Measurements from ENCODE around the gene NRP1.

Gene NRP1

GRCh38 chr10:33365301-33365700, 30.8 kb upstream of the NRP1 start:
- H3K4me3 Mint-ChIP-seq, result peak overlapping the region; percentile 41
- H3K4me1 Mint-ChIP-seq (ENCODE audit: low read depth), result peaks cover 43% of the 10 kb centered on the region

GRCh38 chr10:33363106-33363505, 28.6 kb upstream of the NRP1 start:
- peaks cover 36% of the 10 kb centered on the region for H3K4me1 Mint-ChIP-seq (ENCODE audit: low read depth)
- intact Hi-C loops (cut with micrococcal nuclease), result no loop called here
- H3K27ac Mint-ChIP-seq, result no peak overlapping the region
- H3K9me3 Mint-ChIP-seq, result peaks cover 59% of the 10 kb centered on the region
- no peak overlapping the region for H3K4me3 Mint-ChIP-seq
- H3K36me3 Mint-ChIP-seq (ENCODE audit: low read depth), result peaks cover 6% of the 10 kb centered on the region
- H3K27me3 Mint-ChIP-seq, result no peaks in the 10 kb centered on the region

More at GRCh38 chr10:33365301-33365700, 30.8 kb upstream of the NRP1 start:
- Mint-ChIP-seq H3K27me3 (no peaks in the 10 kb centered on the region), H3K36me3 (ENCODE audit: low read depth) (peaks cover 6% of the 10 kb centered on the region), H3K9me3 (peaks cover 63% of the 10 kb centered on the region), H3K27ac (peak overlapping the region; percentile 90)
- intact Hi-C loops (cut with micrococcal nuclease), result no loop called here

GRCh38 chr10:33358016-33358415, 23.5 kb upstream of the NRP1 start:
- Mint-ChIP-seq H3K4me3 (no peak overlapping the region), H3K27me3 (no peaks in the 10 kb centered on the region), H3K36me3 (ENCODE audit: low read depth) (peaks cover 6% of the 10 kb centered on the region), H3K4me1 (ENCODE audit: low read depth) (peaks cover 11% of the 10 kb centered on the region), H3K9me3 (peaks cover 33% of the 10 kb centered on the region), H3K27ac (peak overlapping the region; percentile 50)
- intact Hi-C loops (cut with micrococcal nuclease), result no loop called here

- H3K36me3 Mint-ChIP-seq (ENCODE audit: low read depth), result no peaks in the 10 kb centered on the region
- peaks cover 14% of the 10 kb centered on the region for H3K9me3 Mint-ChIP-seq
- no peak overlapping the region for H3K4me3 Mint-ChIP-seq
- no peak overlapping the region for H3K27ac Mint-ChIP-seq
- peaks cover 2% of the 10 kb centered on the region for H3K27me3 Mint-ChIP-seq
- peaks cover 11% of the 10 kb centered on the region for H3K4me1 Mint-ChIP-seq (ENCODE audit: low read depth)
- intact Hi-C loops (cut with micrococcal nuclease), result loop anchor here (1.0 kb wide), 1 partner anchor 20 kb away; no protein-coding TSS in a partner anchor
Observed at GRCh38 chr10:33355274-33355673, 20.8 kb upstream of the NRP1 start.

- Mint-ChIP-seq H3K4me3 (no peak overlapping the region), H3K27ac (no peak overlapping the region), H3K27me3 (peaks cover 2% of the 10 kb centered on the region), H3K9me3 (no peaks in the 10 kb centered on the region), H3K36me3 (ENCODE audit: low read depth) (no peaks in the 10 kb centered on the region), H3K4me1 (ENCODE audit: low read depth) (peaks cover 11% of the 10 kb centered on the region)
- intact Hi-C loops (cut with micrococcal nuclease), result no loop called here
Observed at GRCh38 chr10:33353853-33354252, 19.4 kb upstream of the NRP1 start.

- Mint-ChIP-seq H3K4me3 (no peak overlapping the region), H3K36me3 (ENCODE audit: low read depth) (no peaks in the 10 kb centered on the region), H3K27ac (no peak overlapping the region), H3K9me3 (no peaks in the 10 kb centered on the region), H3K27me3 (peaks cover 3% of the 10 kb centered on the region), H3K4me1 (ENCODE audit: low read depth) (peaks cover 11% of the 10 kb centered on the region)
- intact Hi-C loops (cut with micrococcal nuclease), result no loop called here
Observed at GRCh38 chr10:33353334-33353733, 18.9 kb upstream of the NRP1 start.

- no peak overlapping the region for H3K27ac Mint-ChIP-seq
- peaks cover 12% of the 10 kb centered on the region for H3K4me1 Mint-ChIP-seq (ENCODE audit: low read depth)
- no peaks in the 10 kb centered on the region for H3K9me3 Mint-ChIP-seq
- no peaks in the 10 kb centered on the region for H3K36me3 Mint-ChIP-seq (ENCODE audit: low read depth)
- intact Hi-C loops (cut with micrococcal nuclease), result no loop called here
- no peak overlapping the region for H3K4me3 Mint-ChIP-seq
- peaks cover 8% of the 10 kb centered on the region for H3K27me3 Mint-ChIP-seq
Observed at GRCh38 chr10:33352615-33353014, 18.1 kb upstream of the NRP1 start.

- Mint-ChIP-seq H3K27ac (no peak overlapping the region), H3K9me3 (no peaks in the 10 kb centered on the region), H3K4me3 (no peak overlapping the region), H3K4me1 (ENCODE audit: low read depth) (peaks cover 14% of the 10 kb centered on the region), H3K27me3 (peaks cover 8% of the 10 kb centered on the region), H3K36me3 (ENCODE audit: low read depth) (no peaks in the 10 kb centered on the region)
- intact Hi-C loops (cut with micrococcal nuclease), result no loop called here
Observed at GRCh38 chr10:33352175-33352574, 17.7 kb upstream of the NRP1 start.

- H3K9me3 Mint-ChIP-seq, result peaks cover 3% of the 10 kb centered on the region
- H3K27ac Mint-ChIP-seq, result no peak overlapping the region
- H3K4me3 Mint-ChIP-seq, result no peak overlapping the region
- peaks cover under 1% of the 10 kb centered on the region for H3K36me3 Mint-ChIP-seq (ENCODE audit: low read depth)
- peaks cover 13% of the 10 kb centered on the region for H3K27me3 Mint-ChIP-seq
- intact Hi-C loops (cut with micrococcal nuclease), result no loop called here
- H3K4me1 Mint-ChIP-seq (ENCODE audit: low read depth), result peaks cover 26% of the 10 kb centered on the region
Observed at GRCh38 chr10:33350041-33350440, 15.6 kb upstream of the NRP1 start.

- Mint-ChIP-seq H3K4me1 (ENCODE audit: low read depth) (peaks cover 26% of the 10 kb centered on the region), H3K27me3 (peaks cover 16% of the 10 kb centered on the region), H3K4me3 (no peak overlapping the region), H3K9me3 (peaks cover 10% of the 10 kb centered on the region), H3K36me3 (ENCODE audit: low read depth) (peaks cover 7% of the 10 kb centered on the region), H3K27ac (no peak overlapping the region)
- intact Hi-C loops (cut with micrococcal nuclease), result no loop called here
Observed at GRCh38 chr10:33349268-33349667, 14.8 kb upstream of the NRP1 start.

GRCh38 chr10:33347211-33347610, 12.7 kb upstream of the NRP1 start:
- intact Hi-C loops (cut with micrococcal nuclease), result no loop called here
- peaks cover 7% of the 10 kb centered on the region for H3K36me3 Mint-ChIP-seq (ENCODE audit: low read depth)
- H3K27me3 Mint-ChIP-seq, result peaks cover 19% of the 10 kb centered on the region
- peak overlapping the region; percentile 56 for H3K27ac Mint-ChIP-seq
- H3K4me3 Mint-ChIP-seq, result no peak overlapping the region
- peaks cover 11% of the 10 kb centered on the region for H3K9me3 Mint-ChIP-seq
- H3K4me1 Mint-ChIP-seq (ENCODE audit: low read depth), result peaks cover 34% of the 10 kb centered on the region

GRCh38 chr10:33345236-33345635, 10.8 kb upstream of the NRP1 start:
- H3K27me3 Mint-ChIP-seq, result peaks cover 19% of the 10 kb centered on the region
- H3K4me3 Mint-ChIP-seq, result no peak overlapping the region
- peaks cover 11% of the 10 kb centered on the region for H3K9me3 Mint-ChIP-seq
- H3K36me3 Mint-ChIP-seq (ENCODE audit: low read depth), result peaks cover 7% of the 10 kb centered on the region
- intact Hi-C loops (cut with micrococcal nuclease), result no loop called here
- no peak overlapping the region for H3K27ac Mint-ChIP-seq
- peaks cover 41% of the 10 kb centered on the region for H3K4me1 Mint-ChIP-seq (ENCODE audit: low read depth)

GRCh38 chr10:33344676-33345075, 10.2 kb upstream of the NRP1 start:
- Mint-ChIP-seq H3K27me3 (peaks cover 22% of the 10 kb centered on the region), H3K4me1 (ENCODE audit: low read depth) (peaks cover 41% of the 10 kb centered on the region), H3K36me3 (ENCODE audit: low read depth) (peaks cover 7% of the 10 kb centered on the region), H3K4me3 (no peak overlapping the region), H3K27ac (peak overlapping the region; percentile 36), H3K9me3 (peaks cover 11% of the 10 kb centered on the region)
- intact Hi-C loops (cut with micrococcal nuclease), result no loop called here

GRCh38 chr10:33341637-33342036, 7.2 kb upstream of the NRP1 start:
- Mint-ChIP-seq H3K9me3 (peaks cover 11% of the 10 kb centered on the region), H3K27me3 (peaks cover 27% of the 10 kb centered on the region), H3K27ac (no peak overlapping the region), H3K36me3 (ENCODE audit: low read depth) (peaks cover 7% of the 10 kb centered on the region), H3K4me1 (ENCODE audit: low read depth) (peaks cover 35% of the 10 kb centered on the region), H3K4me3 (no peak overlapping the region)
- intact Hi-C loops (cut with micrococcal nuclease), result no loop called here

- intact Hi-C loops (cut with micrococcal nuclease), result loop anchor here (10.0 kb wide), 2 partner anchors 187 to 437 kb away; no protein-coding TSS in a partner anchor
- Mint-ChIP-seq H3K27ac (peak overlapping the region; percentile 94), H3K27me3 (peaks cover 22% of the 10 kb centered on the region)
Observed at GRCh38 chr10:33337326-33337957, 3.0 kb upstream of the NRP1 start.

More at GRCh38 chr10:33337326-33337957, 3.0 kb upstream of the NRP1 start:
- Mint-ChIP-seq H3K36me3 (ENCODE audit: low read depth) (peaks cover 34% of the 10 kb centered on the region), H3K4me1 (ENCODE audit: low read depth) (peaks cover 17% of the 10 kb centered on the region), H3K4me3 (peak overlapping the region; percentile 96), H3K9me3 (no peaks in the 10 kb centered on the region)
